ENCODE measurements around the gene OR14A2.
A peak's percentile ranks its signal among the peaks of the same experiment; 100 is the strongest.
"Not testable (repeated sequence)": the region's sequence is repeated elsewhere in the genome, so short reads cannot be mapped to it uniquely, and the experiment has no call there.

The OR14A2 gene

DNA sequence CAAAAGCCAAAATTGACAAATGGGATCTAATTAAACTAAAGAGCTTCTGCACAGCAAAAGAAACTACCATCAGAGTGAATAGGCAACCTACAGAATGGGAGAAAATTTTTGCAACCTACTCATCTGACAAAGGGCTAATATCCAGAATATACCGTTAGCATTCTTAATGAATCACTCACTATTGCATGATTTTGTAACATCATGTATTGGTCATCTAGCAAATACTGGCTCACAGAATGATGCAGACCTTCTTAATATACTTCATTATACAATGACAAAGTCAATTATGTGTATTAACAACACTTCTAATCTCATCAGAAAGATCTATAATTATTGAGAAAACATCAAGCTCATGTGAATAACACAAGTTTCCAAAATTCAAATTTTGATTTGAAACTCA, 6.4 kb upstream of the OR14A2 start:
- not testable (repeated sequence) for H4K91ac ChIP-seq (ENCODE audit: low read length); H2AK5ac ChIP-seq (ENCODE audit: low read length, severe bottlenecking); H4K8ac ChIP-seq (ENCODE audit: low read length); H3K36me3 ChIP-seq (ENCODE audit: control insufficient read depth in 1 of 2, insufficient read depth in 2 of 2, low read depth in 1 of 2, low read length in 2 of 2); H3K14ac ChIP-seq (ENCODE audit: low read length in 2 of 2); H2AFZ ChIP-seq (ENCODE audit: low read depth, low read length); H2BK120ac ChIP-seq (ENCODE audit: low read depth, low read length); H3K4me1 ChIP-seq (ENCODE audit: control insufficient read depth, insufficient read depth, low read depth, low read length); H2BK15ac ChIP-seq (ENCODE audit: low read depth, poor library complexity, severe bottlenecking); H3K9ac ChIP-seq (ENCODE audit: low read length); H3K4ac ChIP-seq (ENCODE audit: low read depth in 1 of 2, low read length in 2 of 2); H3K18ac ChIP-seq (ENCODE audit: low read depth in 1 of 2, low read length in 2 of 2); H2BK12ac ChIP-seq (ENCODE audit: low read length in 2 of 2); H3K27me3 ChIP-seq (ENCODE audit: control insufficient read depth in 1 of 2, insufficient read depth in 1 of 2, low read length in 2 of 2); H3K27ac ChIP-seq (ENCODE audit: low read length, poor library complexity, severe bottlenecking); H3K23ac ChIP-seq (ENCODE audit: low read length in 2 of 2); H2BK5ac ChIP-seq (ENCODE audit: low read depth, low read length, poor library complexity, severe bottlenecking); H3K4me2 ChIP-seq (ENCODE audit: low read length, poor library complexity, severe bottlenecking); DNase-seq; H3K4me3 ChIP-seq (ENCODE audit: insufficient read depth in 1 of 2, low read depth in 1 of 2, low read length in 2 of 2); H3K79me1 ChIP-seq (replicated peaks; ENCODE audit: low read length, poor library complexity, severe bottlenecking)
- H3K9me3 ChIP-seq (ENCODE audit: control insufficient read depth, low read length), result peaks cover 41% of the 10 kb centered on the region
- WGBS, result 57% methylated on average over 1 of the region's 1 CpG

DNA sequence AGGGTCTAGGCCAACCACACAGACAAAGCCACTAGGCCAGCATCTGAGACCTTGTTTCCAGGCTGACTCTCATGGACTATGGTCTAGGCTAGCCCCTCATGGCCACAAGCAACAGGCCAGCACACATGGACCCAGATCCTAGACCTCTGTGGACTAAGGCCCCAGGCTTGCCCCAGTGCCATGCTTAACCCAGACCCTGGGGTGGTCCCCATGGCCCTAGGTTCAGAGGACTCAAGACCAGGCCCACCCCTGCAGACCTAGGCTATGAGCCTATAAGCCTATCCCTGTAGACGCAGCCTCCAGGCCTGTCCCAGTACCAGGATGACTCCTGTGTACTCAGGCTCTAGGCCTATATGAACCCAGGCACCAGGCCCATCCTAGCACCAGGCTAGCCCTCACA, 1.9 kb upstream of the OR14A2 start:
- H3K4me1 ChIP-seq (ENCODE audit: control insufficient read depth, insufficient read depth, low read depth, low read length), result no peaks in the 10 kb centered on the region
- no peak overlapping the region for H2BK15ac ChIP-seq (ENCODE audit: low read depth, poor library complexity, severe bottlenecking)
- H3K4me3 ChIP-seq (ENCODE audit: insufficient read depth in 1 of 2, low read depth in 1 of 2, low read length in 2 of 2), result no peak overlapping the region
- H2BK120ac ChIP-seq (ENCODE audit: low read depth, low read length), result no peak overlapping the region
- no peak overlapping the region for H4K91ac ChIP-seq (ENCODE audit: low read length)
- H3K27me3 ChIP-seq (ENCODE audit: control insufficient read depth in 1 of 2, insufficient read depth in 1 of 2, low read length in 2 of 2), result no peaks in the 10 kb centered on the region
- H3K4me2 ChIP-seq (ENCODE audit: low read length, poor library complexity, severe bottlenecking), result no peak overlapping the region
- H2AFZ ChIP-seq (ENCODE audit: low read depth, low read length), result no peak overlapping the region
- no peak overlapping the region for H3K14ac ChIP-seq (ENCODE audit: low read length in 2 of 2)
- H4K8ac ChIP-seq (ENCODE audit: low read length), result no peak overlapping the region
- no peak overlapping the region for H2AK5ac ChIP-seq (ENCODE audit: low read length, severe bottlenecking)
- no peak overlapping the region for H3K4ac ChIP-seq (ENCODE audit: low read depth in 1 of 2, low read length in 2 of 2)
- 69% methylated on average over 1 of the region's 1 CpG for WGBS
- no peak overlapping the region for H3K9ac ChIP-seq (ENCODE audit: low read length)
- DNase-seq, result no peak
- H3K27ac ChIP-seq (ENCODE audit: low read length, poor library complexity, severe bottlenecking), result no peak overlapping the region
- H3K79me1 ChIP-seq (replicated peaks; ENCODE audit: low read length, poor library complexity, severe bottlenecking), result no peaks in the 10 kb centered on the region
- no peak overlapping the region for H2BK5ac ChIP-seq (ENCODE audit: low read depth, low read length, poor library complexity, severe bottlenecking)
- H3K18ac ChIP-seq (ENCODE audit: low read depth in 1 of 2, low read length in 2 of 2), result no peak overlapping the region
- H3K23ac ChIP-seq (ENCODE audit: low read length in 2 of 2), result no peak overlapping the region
- H3K9me3 ChIP-seq (ENCODE audit: control insufficient read depth, low read length), result peaks cover 40% of the 10 kb centered on the region
- H2BK12ac ChIP-seq (ENCODE audit: low read length in 2 of 2), result no peak overlapping the region
- H3K36me3 ChIP-seq (ENCODE audit: control insufficient read depth in 1 of 2, insufficient read depth in 2 of 2, low read depth in 1 of 2, low read length in 2 of 2), result no peaks in the 10 kb centered on the region

DNA sequence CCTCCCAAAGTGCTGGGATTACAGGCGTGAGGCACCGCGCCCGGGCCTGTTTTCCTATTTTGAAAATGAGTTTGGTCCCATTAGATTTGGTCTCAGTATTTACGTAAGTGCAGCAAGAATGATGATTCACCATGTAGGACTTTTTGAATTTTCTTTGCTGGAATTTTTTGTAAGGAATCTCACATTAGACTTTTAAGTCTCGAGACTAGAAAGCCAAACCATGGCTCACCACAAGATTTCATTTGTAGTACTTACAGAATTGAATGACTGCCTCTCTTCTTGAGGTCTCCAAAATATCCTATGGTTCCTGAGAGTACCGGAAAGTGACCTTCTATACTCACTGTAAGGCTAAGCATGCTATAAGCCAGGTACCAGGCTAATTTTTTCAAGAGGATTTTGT, 325 bp downstream of the OR14A2 start:
- Histone ChIP-seq H4K91ac (ENCODE audit: low read length) (no peak overlapping the region), H3K4me3 (ENCODE audit: insufficient read depth in 1 of 2, low read depth in 1 of 2, low read length in 2 of 2) (no peak overlapping the region), H2AFZ (ENCODE audit: low read depth, low read length) (no peak overlapping the region), H3K14ac (ENCODE audit: low read length in 2 of 2) (no peak overlapping the region), H3K9ac (ENCODE audit: low read length) (no peak overlapping the region), H4K8ac (ENCODE audit: low read length) (no peak overlapping the region), H3K4me1 (ENCODE audit: control insufficient read depth, insufficient read depth, low read depth, low read length) (peaks cover 2% of the 10 kb centered on the region), H2AK5ac (ENCODE audit: low read length, severe bottlenecking) (no peak overlapping the region), H3K79me1 (replicated peaks; ENCODE audit: low read length, poor library complexity, severe bottlenecking) (no peaks in the 10 kb centered on the region), H2BK120ac (ENCODE audit: low read depth, low read length) (no peak overlapping the region), H2BK15ac (ENCODE audit: low read depth, poor library complexity, severe bottlenecking) (no peak overlapping the region), H2BK5ac (ENCODE audit: low read depth, low read length, poor library complexity, severe bottlenecking) (no peak overlapping the region), H3K36me3 (ENCODE audit: control insufficient read depth in 1 of 2, insufficient read depth in 2 of 2, low read depth in 1 of 2, low read length in 2 of 2) (no peaks in the 10 kb centered on the region), H3K27ac (ENCODE audit: low read length, poor library complexity, severe bottlenecking) (peak overlapping the region; percentile 79), H2BK12ac (ENCODE audit: low read length in 2 of 2) (no peak overlapping the region), H3K4ac (ENCODE audit: low read depth in 1 of 2, low read length in 2 of 2) (no peak overlapping the region), H3K9me3 (ENCODE audit: control insufficient read depth, low read length) (peaks cover 47% of the 10 kb centered on the region), H3K23ac (ENCODE audit: low read length in 2 of 2) (no peak overlapping the region), H3K27me3 (ENCODE audit: control insufficient read depth in 1 of 2, insufficient read depth in 1 of 2, low read length in 2 of 2) (no peaks in the 10 kb centered on the region), H3K18ac (ENCODE audit: low read depth in 1 of 2, low read length in 2 of 2) (no peak overlapping the region), H3K4me2 (ENCODE audit: low read length, poor library complexity, severe bottlenecking) (no peak overlapping the region)
- 49% methylated on average over 7 of the region's 7 CpGs for WGBS
- peak; percentile 29 for DNase-seq

DNA sequence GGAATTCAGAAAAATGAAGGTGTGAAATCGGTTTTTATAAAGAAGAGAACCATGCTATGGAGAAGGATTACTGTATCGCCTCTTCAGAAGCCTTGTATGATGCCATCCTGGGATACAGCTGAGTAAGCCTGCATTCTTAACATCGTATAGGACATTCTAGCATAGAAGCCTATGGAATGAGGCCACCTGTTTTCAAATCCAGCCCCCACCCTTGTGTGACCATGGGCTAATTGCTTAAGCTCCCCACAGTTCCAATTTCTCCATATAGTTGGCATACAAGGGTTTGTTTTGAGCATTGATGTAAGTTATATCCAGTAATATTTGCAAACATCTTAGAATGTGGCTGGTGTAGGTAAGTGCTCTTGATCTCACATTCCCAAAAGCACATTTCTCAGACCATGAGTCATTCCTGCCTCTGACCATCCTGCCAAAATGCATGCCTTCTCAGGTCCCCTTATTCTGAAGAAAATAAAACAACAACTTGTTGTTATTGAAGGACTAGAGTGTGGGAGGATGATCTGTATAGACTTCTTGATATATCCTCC, 1.5 kb downstream of the OR14A2 start:
- Histone ChIP-seq H3K9me3 (ENCODE audit: control insufficient read depth, low read length) (peaks cover 49% of the 10 kb centered on the region), H4K91ac (ENCODE audit: low read length) (no peak overlapping the region), H2AK5ac (ENCODE audit: low read length, severe bottlenecking) (no peak overlapping the region), H3K4me2 (ENCODE audit: low read length, poor library complexity, severe bottlenecking) (no peak overlapping the region), H3K4me3 (ENCODE audit: insufficient read depth in 1 of 2, low read depth in 1 of 2, low read length in 2 of 2) (no peak overlapping the region), H4K8ac (ENCODE audit: low read length) (no peak overlapping the region), H2BK120ac (ENCODE audit: low read depth, low read length) (no peak overlapping the region), H3K27me3 (ENCODE audit: control insufficient read depth in 1 of 2, insufficient read depth in 1 of 2, low read length in 2 of 2) (no peaks in the 10 kb centered on the region), H3K14ac (ENCODE audit: low read length in 2 of 2) (no peak overlapping the region), H3K23ac (ENCODE audit: low read length in 2 of 2) (no peak overlapping the region), H3K4me1 (ENCODE audit: control insufficient read depth, insufficient read depth, low read depth, low read length) (peaks cover 2% of the 10 kb centered on the region), H3K9ac (ENCODE audit: low read length) (no peak overlapping the region), H2BK15ac (ENCODE audit: low read depth, poor library complexity, severe bottlenecking) (no peak overlapping the region), H3K4ac (ENCODE audit: low read depth in 1 of 2, low read length in 2 of 2) (no peak overlapping the region), H3K27ac (ENCODE audit: low read length, poor library complexity, severe bottlenecking) (no peak overlapping the region), H3K18ac (ENCODE audit: low read depth in 1 of 2, low read length in 2 of 2) (no peak overlapping the region), H2BK5ac (ENCODE audit: low read depth, low read length, poor library complexity, severe bottlenecking) (no peak overlapping the region), H2BK12ac (ENCODE audit: low read length in 2 of 2) (no peak overlapping the region), H2AFZ (ENCODE audit: low read depth, low read length) (no peak overlapping the region), H3K79me1 (replicated peaks; ENCODE audit: low read length, poor library complexity, severe bottlenecking) (no peaks in the 10 kb centered on the region), H3K36me3 (ENCODE audit: control insufficient read depth in 1 of 2, insufficient read depth in 2 of 2, low read depth in 1 of 2, low read length in 2 of 2) (no peaks in the 10 kb centered on the region)
- WGBS, result 53% methylated on average over 3 of the region's 3 CpGs
- DNase-seq, result no peak
